ENCODE results near the gene ARTN.

ARTN gene

DNA sequence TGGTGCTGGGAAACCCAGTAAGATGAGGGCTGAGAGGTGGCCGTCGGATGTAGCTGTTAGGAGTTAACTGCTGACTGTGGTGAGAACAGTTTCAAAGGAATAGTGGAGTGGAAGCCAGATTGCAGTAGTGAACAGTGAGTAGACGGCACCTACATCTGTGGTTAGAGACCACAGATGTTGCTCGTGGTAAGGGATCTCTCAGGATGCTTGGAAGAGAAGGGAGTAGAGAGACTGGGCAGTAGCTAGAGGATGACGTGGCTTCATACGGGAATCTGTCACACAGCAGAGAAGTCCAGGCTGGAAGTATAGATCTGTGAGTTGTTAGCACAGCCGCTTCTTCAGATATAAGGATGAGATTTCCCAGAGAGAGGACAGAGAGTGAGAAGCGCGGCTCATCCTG lies 7.8 kb upstream of the ARTN start:
- DNase-seq (ENCODE audit: low read depth): no peak

DNA sequence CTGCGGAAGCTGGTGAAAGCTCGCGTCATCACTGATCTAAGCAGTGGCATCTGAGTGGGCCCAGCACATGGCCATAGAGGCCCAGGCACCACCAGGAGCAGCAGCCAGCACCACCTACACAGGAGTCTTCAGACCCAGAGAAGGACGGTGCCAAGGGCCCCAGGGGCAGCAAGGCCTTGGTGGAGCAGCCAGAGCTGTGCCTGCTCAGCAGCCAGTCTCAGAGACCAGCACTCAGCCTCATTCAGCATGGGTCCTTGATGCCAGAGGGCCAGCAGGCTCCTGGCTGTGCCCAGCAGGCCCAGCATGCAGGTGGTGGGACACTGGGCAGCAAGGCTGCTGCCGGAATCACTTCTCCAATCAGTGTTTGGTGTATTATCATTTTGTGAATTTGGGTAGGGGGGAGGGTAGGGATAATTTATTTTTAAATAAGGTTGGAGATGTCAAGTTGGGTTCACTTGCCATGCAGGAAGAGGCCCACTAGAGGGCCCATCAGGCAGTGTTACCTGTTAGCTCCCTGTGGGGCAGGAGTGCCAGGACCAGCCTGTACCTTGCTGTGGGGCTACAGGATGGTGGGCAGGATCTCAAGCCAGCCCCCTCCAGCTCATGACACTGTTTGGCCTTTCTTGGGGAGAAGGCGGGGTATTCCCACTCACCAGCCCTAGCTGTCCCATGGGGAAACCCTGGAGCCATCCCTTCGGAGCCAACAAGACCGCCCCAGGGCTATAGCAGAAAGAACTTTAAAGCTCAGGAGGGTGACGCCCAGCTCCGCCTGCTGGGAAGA lies 3.2 kb upstream of the ARTN start:
- DNase-seq (ENCODE audit: low read depth): no peak

DNA sequence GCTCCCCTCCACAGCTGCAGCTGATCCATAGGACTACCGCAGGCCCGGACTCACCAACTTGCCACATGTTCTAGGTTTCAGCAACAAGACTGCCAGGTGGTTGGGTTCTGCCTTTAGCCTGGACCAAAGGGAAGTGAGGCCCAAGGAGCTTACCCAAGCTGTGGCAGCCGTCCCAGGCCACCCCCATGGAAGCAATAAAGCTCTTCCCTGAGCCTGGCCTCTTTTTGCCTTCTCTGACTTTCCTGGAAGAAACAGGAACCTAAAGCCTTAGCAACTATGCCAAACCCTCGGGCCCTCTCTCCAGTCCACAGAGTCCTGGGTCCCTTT lies 2.7 kb upstream of the ARTN start:
- DNase-seq (ENCODE audit: low read depth): no peak

DNA sequence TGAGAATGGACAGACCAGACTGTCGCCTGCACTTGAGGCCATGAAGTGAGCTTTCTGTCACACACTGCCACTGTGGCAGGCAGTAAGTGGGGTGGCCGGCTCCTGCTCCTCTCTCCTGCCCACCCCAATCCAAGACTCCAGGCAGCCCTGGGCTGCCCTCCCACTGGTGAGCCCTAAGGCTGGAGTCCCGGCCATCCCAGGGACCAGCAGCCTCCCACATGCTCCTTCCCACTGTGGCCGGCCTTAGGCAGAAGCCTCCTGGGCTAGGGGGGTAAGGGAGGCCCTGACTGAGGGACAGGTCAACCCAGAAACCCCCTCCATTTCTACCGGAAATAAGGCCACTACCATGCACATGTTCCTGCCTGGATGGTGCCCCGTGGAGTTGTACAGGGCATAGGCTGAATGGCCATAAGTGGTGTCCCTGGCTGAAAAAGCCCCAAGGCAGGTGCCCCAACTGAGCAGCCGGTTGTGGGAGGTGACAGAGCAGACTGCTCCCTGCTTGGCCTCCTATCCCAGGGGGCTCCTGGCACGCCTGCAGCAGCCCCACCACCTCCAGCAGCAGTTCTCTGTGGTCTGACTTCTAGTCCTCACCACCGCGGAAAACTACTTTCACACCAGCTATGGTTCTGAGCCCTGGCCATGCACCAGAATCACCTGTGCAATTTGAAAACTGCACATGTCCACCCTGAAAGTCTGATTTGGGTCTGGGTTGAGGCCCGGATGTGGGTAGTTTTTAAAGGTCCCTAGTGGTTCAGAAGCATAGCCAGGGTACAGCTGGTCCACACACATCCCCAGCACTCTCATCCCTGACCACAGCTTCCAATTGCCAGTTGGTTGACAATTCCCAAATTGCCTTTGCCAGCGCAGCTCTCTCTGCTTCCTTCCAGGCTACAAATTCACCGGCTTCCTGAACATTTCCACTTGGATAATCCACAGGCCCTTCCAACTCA lies 1.6 kb upstream of the ARTN start:
- DNase-seq (ENCODE audit: low read depth): no peak

DNA sequence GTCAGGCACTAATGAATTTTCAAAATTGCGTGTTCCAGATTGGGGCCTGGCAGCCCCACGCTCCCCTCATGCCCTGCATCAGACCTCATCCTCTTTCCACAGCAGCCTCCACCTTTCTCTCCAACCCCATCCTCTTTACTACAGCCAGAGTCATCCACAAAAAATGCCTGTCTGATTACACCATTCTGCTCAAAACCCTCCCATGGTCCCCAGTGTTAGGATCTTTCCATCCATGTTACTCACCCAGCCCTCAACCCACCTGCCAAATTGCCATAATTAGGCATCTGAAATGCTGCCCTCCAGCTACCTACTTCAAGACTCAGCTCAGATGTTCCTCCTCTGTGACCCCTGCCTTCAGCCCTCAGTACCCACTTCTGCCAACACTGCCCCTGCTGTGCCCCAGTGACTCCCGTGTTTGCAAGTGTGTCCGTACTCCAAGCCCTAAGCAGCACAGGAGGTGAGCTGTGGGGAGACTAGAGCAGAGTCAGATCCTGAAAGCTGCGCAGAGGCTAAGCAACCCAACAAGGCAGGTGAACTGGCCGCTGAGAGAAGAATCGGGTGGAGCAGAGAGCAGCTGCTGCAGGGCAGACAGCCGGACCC lies 715 bp upstream of the ARTN start:
- DNase-seq (ENCODE audit: low read depth): no peak

DNA sequence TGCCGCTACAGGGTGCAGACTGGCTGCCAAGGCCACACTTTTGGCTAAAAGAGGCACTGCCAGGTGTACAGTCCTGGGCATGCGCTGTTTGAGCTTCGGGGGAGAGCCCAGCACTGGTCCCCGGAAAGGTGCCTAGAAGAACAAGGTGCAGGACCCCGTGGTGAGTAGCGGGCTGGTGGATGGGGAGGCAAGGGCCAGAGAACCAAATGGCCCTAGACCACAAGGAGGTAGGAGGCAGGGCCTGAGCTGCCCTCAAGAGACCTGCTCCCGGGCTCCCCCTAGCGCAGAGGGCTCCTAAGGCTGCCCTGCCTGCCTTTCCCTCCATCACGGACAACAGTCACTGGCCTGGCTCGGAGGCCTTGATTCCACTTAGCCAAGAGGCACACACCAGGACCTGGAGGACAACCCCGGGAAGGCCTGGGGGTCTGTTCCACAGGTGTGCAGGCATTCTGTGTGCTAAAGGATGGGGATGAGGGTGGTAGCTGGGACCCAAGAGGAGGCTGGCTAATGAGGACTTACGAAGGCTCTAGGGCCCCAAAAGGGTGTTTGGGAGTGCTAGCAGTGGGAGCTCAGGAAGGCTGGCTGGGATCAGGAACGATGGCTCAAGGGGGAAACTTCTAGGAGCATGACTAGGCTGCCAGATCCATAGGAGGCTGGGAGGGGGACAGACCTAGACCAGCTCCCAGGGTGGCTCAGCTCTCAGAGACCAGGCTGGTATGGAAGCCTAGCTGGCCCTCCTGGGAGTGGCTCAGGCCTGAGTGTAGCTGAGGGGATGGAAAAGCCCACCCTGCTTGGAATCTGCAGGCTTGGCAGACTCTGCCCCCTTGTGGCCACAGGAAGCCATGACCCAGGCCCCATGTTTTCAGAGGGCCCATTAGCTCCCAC lies 742 bp downstream of the ARTN start:
- no peak for DNase-seq (ENCODE audit: low read depth)

DNA sequence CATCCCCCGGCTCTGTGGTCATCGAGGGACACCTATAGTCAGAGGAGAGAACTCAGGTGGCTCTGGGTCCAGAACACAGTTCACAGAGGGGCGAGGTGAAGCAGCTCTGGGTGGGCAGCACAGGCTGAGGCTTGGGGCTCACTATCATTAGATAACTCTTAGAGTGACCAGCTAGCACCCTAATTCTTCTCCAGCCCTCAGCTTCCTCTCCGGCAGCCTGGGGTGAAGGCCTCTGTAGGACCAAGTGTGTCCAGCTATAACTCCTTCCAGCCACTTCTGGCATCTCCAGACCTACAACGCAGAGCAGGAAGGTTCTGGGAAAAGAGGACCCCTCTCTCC lies 1.4 kb downstream of the ARTN start:
- DNase-seq (ENCODE audit: low read depth): no peak

DNA sequence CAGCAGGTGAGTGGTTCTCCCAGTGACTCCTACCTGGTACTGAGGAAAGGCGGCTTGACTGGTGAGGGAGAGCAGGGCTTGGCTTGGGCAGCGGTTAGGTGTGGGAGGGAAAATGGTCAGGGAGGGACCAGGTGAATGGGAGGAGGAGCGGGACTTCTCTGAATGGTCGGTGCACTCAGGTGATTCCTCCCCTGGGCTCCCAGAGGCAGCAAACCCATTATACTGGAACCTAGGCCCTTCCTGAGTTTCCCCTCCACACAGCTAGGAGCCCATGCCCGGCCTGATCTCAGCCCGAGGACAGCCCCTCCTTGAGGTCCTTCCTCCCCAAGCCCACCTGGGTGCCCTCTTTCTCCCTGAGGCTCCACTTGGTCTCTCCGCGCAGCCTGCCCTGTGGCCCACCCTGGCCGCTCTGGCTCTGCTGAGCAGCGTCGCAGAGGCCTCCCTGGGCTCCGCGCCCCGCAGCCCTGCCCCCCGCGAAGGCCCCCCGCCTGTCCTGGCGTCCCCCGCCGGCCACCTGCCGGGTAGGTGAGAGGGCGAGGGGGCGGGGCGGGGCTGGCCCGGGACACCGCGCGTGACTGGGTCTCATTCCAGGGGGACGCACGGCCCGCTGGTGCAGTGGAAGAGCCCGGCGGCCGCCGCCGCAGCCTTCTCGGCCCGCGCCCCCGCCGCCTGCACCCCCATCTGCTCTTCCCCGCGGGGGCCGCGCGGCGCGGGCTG lies 2.3 kb downstream of the ARTN start:
- DNase-seq (ENCODE audit: low read depth): no peak

DNA sequence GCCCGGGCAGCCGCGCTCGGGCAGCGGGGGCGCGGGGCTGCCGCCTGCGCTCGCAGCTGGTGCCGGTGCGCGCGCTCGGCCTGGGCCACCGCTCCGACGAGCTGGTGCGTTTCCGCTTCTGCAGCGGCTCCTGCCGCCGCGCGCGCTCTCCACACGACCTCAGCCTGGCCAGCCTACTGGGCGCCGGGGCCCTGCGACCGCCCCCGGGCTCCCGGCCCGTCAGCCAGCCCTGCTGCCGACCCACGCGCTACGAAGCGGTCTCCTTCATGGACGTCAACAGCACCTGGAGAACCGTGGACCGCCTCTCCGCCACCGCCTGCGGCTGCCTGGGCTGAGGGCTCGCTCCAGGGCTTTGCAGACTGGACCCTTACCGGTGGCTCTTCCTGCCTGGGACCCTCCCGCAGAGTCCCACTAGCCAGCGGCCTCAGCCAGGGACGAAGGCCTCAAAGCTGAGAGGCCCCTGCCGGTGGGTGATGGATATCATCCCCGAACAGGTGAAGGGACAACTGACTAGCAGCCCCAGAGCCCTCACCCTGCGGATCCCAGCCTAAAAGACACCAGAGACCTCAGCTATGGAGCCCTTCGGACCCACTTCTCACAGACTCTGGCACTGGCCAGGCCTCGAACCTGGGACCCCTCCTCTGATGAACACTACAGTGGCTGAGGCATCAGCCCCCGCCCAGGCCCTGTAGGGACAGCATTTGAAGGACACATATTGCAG lies 3.0 kb downstream of the ARTN start:
- no peak for DNase-seq (ENCODE audit: low read depth)

DNA sequence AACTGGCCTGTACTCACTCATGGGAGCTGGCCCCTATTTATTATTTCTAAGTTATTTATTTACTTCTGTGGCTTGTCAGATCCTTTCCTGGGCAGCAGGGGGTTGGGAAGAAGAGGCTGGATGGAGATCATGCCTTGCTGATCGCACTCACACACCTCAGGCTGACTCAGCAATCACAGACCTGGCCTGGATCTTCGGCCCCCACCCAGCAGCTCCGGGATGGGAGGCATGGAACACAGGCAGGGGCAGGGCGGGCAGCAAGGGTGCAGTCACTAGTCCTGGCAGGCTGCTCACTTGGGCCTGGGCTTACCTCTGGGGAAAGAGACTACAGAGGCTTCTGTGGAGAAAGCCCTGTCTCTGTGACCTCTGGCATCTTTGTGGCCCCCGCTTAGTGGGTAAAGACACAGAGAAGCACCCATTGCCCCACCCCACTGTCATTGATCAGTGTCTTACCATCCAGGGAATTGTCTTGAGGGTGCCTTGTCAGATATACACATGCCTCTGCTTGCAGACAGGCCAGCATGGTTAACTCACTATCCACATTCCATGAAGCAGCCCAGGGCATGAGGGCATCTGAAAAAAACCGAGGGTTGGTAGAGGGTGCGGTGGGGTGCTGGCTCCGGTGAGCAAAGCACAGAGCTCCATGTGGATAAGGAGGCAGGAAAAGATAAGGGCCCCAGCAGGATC lies 3.7 kb downstream of the ARTN start:
- DNase-seq (ENCODE audit: low read depth): no peak

DNA sequence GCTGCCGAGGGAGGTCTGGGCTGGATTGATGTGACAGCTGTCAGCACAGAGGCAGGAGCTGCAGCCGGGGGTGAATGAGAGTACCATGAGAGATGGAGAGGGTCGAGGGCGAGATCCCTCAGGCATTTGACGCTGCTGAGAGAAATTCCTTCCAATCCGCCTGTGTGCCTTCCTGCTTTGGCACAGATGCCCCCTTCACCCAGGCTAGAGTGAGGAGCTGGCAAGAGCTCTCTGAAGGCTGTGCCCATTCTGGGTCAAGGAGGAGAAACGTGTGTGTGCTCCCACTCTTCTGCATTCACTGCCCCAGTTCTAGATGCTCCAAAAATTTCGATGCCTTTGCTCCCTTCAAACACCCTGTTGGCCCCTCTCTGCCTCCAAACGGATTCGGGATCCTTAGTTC lies 4.8 kb downstream of the ARTN start:
- DNase-seq (ENCODE audit: low read depth): no peak

DNA sequence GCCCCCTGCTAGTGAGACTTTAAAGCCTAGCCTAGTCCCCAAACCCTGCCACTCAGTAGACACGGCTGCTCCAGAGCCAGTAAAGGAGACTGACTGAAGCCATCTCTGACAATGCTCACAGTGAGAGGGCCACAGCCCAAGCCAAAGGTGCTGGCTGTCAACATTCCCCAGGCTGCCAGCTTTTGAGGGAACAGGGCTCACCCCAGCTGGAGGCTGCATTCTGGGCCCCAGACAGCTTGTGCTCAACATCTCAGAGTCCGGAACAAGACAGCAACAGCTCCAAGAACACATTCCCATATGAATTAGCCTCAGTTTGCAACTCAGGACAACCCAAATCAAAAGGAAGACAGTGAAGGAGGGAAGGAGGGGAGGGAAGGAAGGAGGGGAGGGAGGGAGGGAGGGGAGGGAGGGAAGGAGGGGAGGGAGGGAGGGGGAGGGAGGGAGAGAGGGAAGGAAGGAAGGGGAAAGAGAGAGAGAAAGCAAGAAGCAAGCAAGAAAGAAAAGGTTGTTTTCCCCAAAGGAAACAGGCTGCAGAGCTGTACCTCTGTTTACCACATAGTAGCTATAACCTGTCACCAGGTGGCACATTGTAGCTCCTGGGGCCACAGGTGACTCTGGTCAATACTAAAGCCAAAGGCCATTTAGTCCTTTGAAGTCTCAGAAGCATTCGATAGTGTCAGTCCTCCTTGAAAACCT lies 5.4 kb downstream of the ARTN start:
- DNase-seq (ENCODE audit: low read depth): no peak

DNA sequence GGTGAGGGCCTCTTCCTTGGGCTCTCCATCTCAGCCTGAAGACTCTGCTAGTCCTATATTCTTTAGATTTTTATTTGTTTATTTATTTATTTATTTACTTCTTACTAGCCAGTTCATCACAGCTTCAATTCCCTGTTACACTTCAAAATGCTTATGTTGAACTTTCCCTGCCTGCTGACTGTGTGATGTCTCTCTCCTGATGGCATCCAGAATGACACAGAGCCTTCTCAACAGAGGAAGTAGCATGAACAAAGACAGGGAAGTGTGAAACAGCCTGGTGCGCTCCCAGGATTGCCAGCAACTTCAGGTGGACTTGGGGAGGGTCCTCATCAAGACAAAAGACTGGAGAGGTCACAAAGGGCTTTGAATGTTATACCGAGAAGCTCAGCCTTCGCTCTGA lies 8.8 kb downstream of the ARTN start:
- DNase-seq (ENCODE audit: low read depth): no peak

DNA sequence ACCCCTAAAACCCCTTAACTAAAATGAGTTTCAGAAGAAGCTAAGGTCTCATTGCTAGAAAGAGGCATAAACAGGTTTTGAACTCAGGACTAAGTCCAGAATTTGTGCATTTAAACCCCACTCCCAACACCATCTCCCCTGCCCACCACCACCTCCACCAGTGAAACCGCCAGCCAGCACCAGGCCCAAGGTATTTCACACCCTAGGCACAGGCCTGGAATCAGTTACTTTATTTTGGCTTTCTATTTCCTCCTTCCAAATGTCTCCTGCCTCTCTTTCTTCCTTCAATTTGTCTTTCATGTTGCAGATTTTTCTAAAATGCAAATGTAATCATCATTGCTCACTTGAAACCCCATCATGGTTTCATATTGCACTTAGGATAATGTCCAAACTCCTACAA lies 11.3 kb downstream of the ARTN start:
- no peak for DNase-seq (ENCODE audit: low read depth)

DNA sequence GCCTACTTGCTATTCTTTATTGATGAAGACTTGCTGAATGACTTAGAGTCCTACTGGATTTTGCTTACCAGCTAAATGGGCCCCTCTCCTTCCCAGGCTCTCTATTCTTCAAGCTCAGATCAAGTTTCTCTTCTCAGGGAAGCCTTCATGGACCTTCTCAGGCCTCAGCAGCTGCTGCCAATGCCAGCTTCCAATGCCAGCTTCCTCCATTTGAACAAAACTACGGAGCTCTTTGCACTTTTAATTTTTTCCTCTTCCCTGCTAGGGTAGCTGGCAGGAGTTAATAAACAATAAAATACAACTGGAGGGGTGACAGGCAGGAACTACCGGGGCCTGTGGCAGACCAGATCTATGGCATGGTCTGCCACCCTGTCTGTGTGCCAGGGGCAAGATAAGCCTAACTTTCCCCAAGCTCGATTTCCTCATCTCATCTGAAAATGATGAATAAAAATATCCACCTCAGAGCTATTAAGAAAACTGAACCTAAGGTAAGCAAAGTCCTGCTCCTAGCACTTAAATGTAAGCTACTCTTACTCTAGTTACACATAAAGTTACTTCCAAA lies 12.2 kb downstream of the ARTN start:
- DNase-seq (ENCODE audit: low read depth): no peak

DNA sequence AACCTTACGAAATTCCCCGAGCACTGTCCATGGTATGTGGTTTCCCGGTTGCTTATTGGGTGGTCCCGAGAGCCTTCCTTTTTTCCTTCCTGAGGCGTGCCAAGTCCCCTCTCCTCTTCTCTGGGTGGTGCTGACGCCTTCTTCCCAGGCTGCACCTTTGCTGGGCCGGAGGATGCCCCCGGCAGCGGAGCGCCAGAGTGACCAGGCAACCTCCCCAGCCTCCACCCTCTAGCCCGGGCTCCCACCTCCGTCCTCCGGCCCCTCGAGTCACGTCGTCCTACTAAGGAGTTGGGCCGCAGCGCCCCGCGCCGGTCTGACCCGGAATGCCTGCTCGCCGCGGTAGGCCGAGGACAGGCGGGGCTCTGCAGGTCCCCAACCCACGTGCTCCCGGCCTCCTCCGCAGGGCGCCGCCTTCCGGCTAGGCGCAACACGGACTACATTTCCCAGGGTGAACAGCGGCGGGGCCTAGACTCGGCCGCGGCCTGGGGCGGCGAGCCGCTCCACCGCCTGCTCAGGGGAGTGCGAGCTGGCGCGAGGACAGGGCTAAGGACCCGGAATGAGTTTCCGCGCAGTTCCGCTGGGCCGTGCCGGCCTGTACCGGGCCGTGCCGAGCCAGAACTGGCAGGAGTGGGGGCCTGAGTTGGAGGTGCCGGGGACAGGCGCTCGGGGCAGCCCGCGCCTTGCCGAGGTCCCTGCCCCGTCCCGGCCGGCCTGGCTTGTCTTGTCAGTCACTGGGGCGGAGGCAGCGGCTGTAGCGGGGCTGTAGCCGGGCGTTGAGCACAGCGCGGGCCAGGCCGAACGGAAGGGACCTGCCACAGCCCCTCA lies 12.8 kb downstream of the ARTN start, which contains the start of gene IPO13:
Gene IPO13 (plus strand): TSS at position 715 of the 825 bp plus-strand sequence. CDS start 651 bp downstream, outside the sequence.
- peak; percentile 92 for DNase-seq (ENCODE audit: low read depth)

DNA sequence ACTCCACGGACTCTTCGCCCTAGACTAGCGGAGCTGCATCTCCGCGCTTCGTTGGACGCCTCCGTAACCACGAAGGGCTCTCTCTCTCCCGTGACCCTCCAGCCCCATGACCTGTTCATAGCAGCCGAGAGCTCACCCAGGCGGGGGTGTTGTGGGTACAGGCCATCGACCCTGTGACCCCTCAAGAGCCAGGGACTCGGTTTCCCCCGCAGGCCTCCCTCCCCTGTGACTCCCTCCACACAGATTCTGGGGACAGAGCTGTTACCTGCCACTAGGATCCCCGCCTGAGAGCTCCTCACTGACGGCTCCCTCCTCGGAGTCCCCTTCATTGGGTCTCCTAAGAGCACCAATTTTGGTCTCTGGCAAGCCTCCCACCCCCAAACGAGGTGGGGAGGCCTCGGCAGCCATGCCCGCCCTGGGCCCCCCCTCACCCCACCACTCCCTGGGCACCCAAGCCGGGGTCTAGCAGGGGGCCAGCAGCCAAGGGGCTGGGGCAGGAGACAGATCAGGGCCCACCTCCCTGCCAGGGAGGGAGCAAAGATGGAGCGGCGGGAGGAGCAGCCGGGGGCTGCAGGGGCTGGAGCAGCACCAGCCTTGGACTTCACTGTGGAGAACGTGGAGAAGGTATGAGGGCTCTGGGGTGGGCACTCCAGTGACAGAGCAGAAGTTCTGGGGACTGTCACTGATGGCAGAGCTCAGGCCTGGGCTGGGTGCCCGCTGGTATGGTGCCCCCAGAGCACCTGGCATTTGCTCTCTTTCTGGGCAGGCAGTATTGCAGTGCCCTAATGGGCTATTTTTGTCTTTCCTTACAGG lies 13.7 kb downstream of the ARTN start:
- no peak for DNase-seq (ENCODE audit: low read depth)

Data from stimulated activated CD8-positive, alpha-beta memory T cell treated with anti-CD3 and anti-CD28 coated beads, Interleukin-12 subunit alpha, Interleukin-12 subunit beta, amount 100 ng/mL, for 4 hours (primary cell).